HG03108 (cell line): Measurements from ENCODE around the gene COL4A1.

ENCODE experiments used
- ATAC-seq: cut with Tn5 transposase; IDR thresholded peaks from one replicate; pipeline ENCODE4 v1.9.1; 2021; ENCODE audit warnings: moderate library complexity; ENCODE audit not compliant: unreplicated experiment

Gene COL4A1

GRCh38 chr13:110297766-110298504 is 9.0 kb downstream of the COL4A1 start:
- no peak for ATAC-seq

DNA sequence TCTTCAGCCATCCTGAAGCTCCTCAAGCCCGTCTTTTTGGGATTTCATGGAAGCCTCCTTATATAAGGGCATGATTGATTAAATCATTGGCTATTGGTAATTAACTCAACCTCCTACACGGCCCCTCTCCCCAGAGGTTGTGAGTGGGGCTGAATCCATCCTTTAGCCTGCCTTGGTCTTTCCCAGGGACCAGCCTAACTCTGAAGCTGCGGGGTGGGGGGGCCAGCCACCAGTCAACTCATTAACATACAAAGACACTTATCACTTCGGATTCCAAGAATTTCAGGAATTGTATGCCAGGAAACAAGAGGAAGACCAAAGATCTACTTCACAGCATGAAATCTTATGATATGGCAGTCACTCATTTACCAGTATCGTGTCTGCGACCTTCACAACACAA is 9.9 kb downstream of the COL4A1 start:
- no peak for ATAC-seq

DNA sequence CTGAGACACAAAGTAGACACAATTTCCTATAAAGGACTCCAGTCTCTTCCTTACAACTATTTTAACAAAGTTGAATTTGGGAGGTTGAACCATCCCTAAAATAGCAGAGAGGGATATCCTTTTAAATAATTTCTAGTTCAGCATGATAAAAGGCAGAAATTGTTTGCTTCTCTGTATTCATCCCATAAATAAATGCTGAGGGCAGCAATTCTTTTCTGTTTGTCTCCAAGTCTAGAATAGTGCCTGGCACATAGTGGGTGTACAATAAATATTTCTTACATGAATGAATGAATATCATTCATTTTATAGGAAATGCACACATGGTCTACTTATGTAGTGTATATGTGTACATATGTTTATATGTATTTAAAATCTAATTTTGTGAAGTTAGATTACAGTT is 12.3 kb downstream of the COL4A1 start:
- ATAC-seq: no peak

DNA sequence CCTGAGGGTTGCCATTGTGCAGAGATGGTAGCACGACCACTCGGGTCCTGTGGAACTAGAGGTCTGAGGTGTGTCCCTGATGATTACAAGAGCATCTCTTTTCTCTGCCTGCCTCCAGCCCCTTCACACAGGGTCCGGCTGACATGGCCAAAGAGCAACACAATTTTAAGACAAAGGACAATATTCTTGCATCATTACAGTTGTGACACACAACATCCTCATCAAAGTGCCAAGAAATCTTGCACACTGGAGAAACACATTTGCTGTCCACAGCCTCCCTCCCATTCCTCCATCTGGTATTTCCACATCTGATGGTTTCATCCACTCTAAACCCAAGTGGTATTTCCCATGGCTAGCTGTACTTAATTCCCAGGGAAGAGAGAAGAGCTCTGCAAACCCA is 12.8 kb downstream of the COL4A1 start:
- ATAC-seq: no peak

- no peak for ATAC-seq
These were observed 13.3 kb downstream of the COL4A1 start for GRCh38 chr13:110293649-110294048.

DNA sequence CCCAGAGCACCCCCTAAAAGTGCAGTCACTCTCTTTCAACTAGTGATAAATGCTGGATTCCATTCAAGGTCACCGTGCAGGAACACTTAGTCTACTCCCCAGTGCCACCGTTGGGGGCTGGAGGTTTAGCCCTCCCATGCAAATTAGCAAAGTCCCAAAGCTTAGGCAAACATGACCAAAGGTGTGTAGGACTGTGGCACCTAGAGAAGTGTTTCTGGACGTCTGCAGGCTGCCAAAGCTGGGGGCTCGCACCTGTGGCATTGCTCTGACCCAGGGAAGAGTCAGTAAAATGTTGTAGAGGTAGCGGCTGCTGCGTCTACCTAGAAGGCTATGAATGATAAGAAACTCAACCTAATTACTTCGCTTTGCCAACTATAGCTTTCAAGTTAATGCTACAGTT is 13.9 kb downstream of the COL4A1 start:
- ATAC-seq: no peak

DNA sequence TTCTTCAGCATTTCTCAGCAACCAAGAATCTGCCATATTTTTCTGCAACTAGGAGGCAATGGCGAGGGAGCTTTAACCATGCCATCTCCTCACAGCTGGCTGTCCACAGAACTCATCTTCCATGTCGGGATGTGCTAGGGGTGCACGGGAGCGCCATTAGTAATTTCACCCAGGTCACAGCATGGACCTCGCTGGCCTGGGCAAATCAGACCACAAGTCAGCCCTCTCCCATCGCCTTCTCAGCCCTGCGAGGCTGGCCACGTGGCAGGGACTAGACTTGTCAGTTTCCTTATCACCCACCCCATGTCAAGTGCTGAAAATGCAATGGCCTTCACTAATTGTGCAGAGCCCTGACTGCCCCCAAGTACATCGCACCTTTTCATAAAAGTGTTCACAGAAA is 15.7 kb downstream of the COL4A1 start:
- no peak for ATAC-seq

DNA sequence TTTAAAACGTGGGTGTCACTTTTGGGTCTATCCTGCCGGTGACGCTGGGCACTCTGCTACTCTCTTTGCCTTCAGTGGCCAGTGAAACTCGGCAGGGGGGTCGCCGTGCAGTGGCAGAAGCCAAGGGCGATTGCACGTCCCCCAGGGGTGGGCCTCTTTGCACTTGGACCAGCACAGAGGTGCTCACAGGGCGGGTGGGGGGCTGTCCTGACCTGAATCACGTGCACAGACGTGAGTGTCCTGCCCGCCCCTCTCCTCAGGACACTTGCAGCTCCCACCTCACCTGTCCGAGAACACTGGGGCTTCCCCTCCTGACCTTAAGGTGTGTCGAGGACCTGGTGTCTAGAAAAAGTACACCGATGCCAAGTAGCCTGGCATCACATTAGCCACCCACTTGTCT is 16.1 kb downstream of the COL4A1 start:
- ATAC-seq: no peak

- no peak for ATAC-seq
These were observed 16.8 kb downstream of the COL4A1 start for GRCh38 chr13:110290153-110290552.

GRCh38 chr13:110289661-110290060 is 17.3 kb downstream of the COL4A1 start:
- ATAC-seq: no peak

GRCh38 chr13:110289174-110289573 is 17.8 kb downstream of the COL4A1 start:
- ATAC-seq: no peak

- ATAC-seq: no peak
These were observed 19.8 kb downstream of the COL4A1 start for GRCh38 chr13:110286833-110287819.

GRCh38 chr13:110285991-110286832 is 20.7 kb downstream of the COL4A1 start:
- ATAC-seq: no peak

DNA sequence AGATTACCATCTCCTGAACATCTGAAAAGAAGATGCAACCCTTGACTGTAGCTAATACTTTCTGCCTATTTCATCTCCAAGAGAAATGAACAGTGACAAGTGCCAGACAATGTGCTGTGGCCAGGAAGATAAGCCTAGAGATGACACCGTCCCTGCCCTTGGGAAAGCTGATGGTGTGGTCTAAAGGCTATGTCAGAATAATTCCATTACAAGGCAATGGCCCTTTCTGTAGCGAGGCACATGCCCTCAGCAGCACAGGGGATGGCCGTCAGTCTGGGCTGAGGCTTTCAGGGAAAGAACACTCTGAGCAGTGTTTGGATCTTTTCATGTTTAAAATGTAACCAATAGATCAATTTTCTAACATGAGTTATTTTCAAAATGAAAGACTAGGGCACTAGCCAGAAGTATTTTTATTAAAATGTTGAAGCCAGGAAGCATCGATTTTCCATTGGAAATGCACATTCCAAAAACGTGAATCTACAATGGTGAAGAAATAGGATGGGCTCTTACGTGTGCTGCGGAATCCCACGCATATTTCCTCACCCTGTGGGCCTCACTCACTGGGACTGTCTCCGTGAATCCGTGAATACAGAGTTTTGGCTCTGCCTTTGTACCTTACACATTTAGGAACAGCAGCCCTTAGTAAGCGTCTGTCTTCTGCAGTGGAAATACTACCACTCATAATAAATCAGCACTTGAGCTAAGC is 22.0 kb downstream of the COL4A1 start:
- ATAC-seq: no peak

DNA sequence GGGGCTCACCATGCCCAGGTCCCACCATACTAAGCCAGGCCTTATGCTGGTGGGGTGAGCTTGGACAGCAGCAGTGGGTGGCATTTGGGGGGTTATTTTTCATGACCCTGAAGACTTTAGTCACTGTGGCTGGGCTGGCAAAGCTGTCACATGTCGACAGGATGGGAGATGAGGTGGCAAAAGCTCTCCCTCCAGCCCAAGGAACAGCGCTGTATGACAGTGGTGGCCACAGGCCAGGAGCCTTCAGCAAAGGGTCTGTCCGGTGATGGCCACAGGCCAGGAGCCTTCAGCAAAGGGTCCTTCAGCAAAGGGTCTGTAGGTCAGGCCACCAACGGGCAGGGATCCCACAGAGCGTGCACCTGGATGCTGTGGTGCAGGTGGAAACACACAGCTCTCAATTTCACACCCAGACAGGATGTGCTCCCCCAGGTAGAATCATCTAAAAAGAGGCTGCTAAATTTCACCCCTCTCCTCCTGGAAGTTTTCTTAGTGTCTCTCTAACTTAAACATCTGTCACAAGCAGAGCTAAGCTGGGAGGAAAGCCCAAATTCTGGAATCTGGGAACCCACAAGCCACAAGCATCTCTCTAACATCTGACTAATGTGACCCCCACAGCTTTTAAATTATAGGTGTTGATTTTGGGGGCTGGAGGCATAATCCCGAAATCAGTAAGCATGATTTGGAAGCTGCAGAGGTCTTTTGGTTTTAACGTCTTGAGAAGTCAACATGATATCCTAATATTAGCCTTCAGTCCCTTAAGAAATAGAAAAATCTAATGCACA is 23.0 kb downstream of the COL4A1 start:
- no peak for ATAC-seq

GRCh38 chr13:110282316-110282841 is 24.6 kb downstream of the COL4A1 start:
- no peak for ATAC-seq

DNA sequence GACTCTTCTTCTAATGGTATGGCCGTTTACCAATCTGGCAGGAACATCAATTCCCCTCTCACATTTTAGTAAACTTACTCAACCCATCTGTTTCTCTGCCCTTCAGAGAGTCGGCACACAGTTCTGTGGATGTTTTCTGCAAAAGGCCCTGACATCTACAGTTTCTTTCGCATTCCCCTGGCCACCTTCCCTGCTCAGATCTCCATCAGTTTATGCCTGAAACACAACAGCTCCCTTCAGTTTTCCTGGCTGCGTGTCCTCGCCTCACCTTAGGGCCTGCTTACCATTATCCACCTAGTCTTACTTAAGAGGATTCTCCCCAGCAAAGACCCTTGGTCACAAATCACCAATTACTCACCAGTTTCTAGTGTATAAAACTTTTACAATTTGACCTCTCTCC is 25.2 kb downstream of the COL4A1 start:
- ATAC-seq: no peak

DNA sequence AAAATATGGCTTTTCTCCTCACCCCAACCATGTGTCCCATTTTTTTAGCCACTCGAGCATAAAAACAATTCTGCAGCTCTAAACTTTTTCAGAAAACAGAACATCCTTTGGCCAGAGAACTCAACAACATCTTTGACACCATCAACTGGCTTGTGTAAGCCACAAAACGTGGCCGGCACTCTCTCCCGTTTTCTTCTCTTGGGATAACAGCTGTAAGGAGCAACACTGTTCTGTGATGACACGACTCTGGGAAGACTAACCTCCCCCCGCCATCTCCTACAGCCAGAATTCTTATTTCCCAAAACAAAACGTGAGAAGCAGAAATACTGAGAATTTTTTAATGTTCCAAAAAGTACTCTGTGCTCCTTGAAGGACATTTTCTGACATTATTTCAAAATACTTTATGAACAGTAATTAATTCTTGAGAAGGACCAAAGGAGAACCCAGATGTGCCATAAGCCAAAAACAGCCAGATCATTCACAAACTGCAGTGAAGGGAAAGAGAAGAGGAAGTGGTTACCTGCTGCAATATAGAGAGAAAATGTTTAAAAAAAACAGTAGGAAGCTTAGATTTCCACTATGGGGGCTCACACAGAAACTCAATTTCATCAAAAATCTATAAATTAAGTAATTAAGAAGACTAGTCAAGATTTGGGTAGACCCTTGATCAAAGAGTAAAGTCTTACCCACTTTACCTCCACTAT is 25.8 kb downstream of the COL4A1 start:
- no peak for ATAC-seq
